ENCODE measurements around the gene TAS2R13. TPM values are rescaled to one million over a fixed set of nuclear protein-coding genes. Genes with fewer than 3 reads are reported as not detected.

TAS2R13 gene
- total RNA-seq, 2 experiments from 2014 or later, result not detected

DNA sequence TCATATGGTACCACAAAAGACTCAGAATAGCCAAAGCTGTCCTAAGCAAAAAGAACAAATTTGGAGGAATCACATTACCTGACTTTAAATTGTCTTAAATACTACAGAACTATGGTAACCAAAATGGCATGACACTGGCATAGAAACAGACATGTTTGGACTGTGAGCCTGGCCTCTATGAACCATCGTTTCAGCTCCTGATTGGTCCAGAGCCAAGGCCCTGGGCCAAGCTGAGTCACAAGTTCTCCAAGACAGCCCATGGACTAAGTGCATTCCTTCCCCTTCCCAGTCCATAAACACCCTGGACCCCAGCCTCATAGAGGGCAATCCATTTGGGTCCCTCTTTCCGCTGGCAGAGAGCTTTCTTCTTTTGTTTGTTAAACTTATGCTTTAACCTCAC lies 48.0 kb downstream of the TAS2R13 start:
- ChIA-PET CTCF (interaction anchor here (0.7 kb wide), 1 partner anchor 650 kb away, joined by 6 read pairs; no protein-coding TSS in a partner anchor), POLR2A (no interaction called here)
- Mint-ChIP-seq H3K4me3 (no peak overlapping the region), H3K27me3 (no peaks in the 10 kb centered on the region), H3K36me3 (peaks cover 47% of the 10 kb centered on the region), H3K4me1 (ENCODE audit: low read depth) (no peaks in the 10 kb centered on the region), H3K9me3 (peaks cover 56% of the 10 kb centered on the region), H3K27ac (no peak overlapping the region)
- DNase-seq, result no peak
- intact Hi-C loops (cut with micrococcal nuclease), result no loop called here

Other genes with a start within 250 kb of the TAS2R13 start
- not detected for gene STYK1, start 235.5 kb downstream of the TAS2R13 start, total RNA-seq
- 10 to 100 TPM; 90.7 to 96.2 TPM for gene YBX3, start 186.2 kb downstream of the TAS2R13 start, total RNA-seq
- gene TAS2R7, start 106.9 kb downstream of the TAS2R13 start, total RNA-seq, result not detected
- not detected for gene TAS2R8, start 102.3 kb downstream of the TAS2R13 start, total RNA-seq
- gene TAS2R9, start 99.4 kb downstream of the TAS2R13 start, total RNA-seq, result not detected
- gene TAS2R10, start 83.2 kb downstream of the TAS2R13 start, total RNA-seq, result not detected
- gene PRR4, start 60.1 kb downstream of the TAS2R13 start, total RNA-seq, result under 1 TPM in 1 of 2 experiments, not detected in 1; 0.57 TPM
- 1 to 10 TPM; 6.5 to 6.6 TPM for gene PRH1, start 25.3 kb downstream of the TAS2R13 start, total RNA-seq
- gene PRH2, start 19.7 kb upstream of the TAS2R13 start, total RNA-seq, result not detected
- 1 to 10 TPM in 1 of 2 experiments, under 1 TPM in 1; 0.62 to 1.2 TPM for gene TAS2R14, start 29.7 kb upstream of the TAS2R13 start, total RNA-seq
- gene TAS2R50, start 77.3 kb upstream of the TAS2R13 start, total RNA-seq, result not detected
- gene TAS2R20, start 88.7 kb upstream of the TAS2R13 start, total RNA-seq, result under 1 TPM; 0.36 to 0.97 TPM
- gene TAS2R19, start 113.1 kb upstream of the TAS2R13 start, total RNA-seq, result under 1 TPM; 0.92 to 0.93 TPM
- gene TAS2R31, start 121.8 kb upstream of the TAS2R13 start, total RNA-seq, result 1 to 10 TPM; 1.1 TPM
- gene TAS2R46, start 152.7 kb upstream of the TAS2R13 start, total RNA-seq, result under 1 TPM; 0.41 to 0.55 TPM
- under 1 TPM in 1 of 2 experiments, not detected in 1; 0.21 TPM for gene TAS2R43, start 182.8 kb upstream of the TAS2R13 start, total RNA-seq
- under 1 TPM; 0.87 to 0.95 TPM for gene TAS2R30, start 225.1 kb upstream of the TAS2R13 start, total RNA-seq

All from activated CD4-positive, alpha-beta memory T cell treated with anti-CD3 and anti-CD28 coated beads for 36 hours (primary cell).